NCI-H460 (cell line): ENCODE measurements around the gene BTAF1. TPM values are rescaled to one million over a fixed set of nuclear protein-coding genes. Genes with fewer than 3 reads are reported as not detected.

ENCODE experiments used
- DNase-seq: peaks from one replicate; pipeline ENCODE4 v3.0.0-alpha.2; 2016; ENCODE audit warnings: low read depth; ENCODE audit errors: extremely low read depth
- small RNA-seq, 2 experiments: library from RNA; depleted of rRNA; stranded (forward); fragments of <200 nt; gene quantifications; one replicate each; pipeline ENCODE3, GENCODE V24; 2014
- total RNA-seq: library from RNA; depleted of rRNA; stranded (reverse); fragments of >200 nt; shearing (Covaris generic); gene quantifications from 2 replicates; pipeline ENCODE4 v1.2.3, GENCODE V29; 2014; rRNA removed

BTAF1 gene
- total RNA-seq, 1 experiment from 2014 or later = 52.8 TPM

DNA sequence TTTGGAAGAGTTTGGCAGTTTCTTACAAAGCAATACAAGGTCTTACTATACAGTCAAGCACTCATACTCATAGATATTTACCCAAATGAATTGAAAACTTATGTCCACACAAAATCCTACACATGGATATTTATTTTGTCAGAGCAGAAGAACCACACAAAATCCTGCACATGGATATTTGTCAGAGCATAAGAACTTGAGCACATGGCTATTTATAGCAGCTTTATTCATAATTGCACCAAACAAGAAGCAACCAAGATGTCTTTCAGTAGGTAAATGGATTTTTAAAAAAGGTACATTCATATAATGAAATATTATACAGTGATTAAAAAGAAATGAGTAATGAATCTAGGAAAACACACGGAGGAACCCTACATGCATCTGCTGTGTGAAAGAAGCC, 115.4 kb downstream of the BTAF1 start:
- no peak for DNase-seq

DNA sequence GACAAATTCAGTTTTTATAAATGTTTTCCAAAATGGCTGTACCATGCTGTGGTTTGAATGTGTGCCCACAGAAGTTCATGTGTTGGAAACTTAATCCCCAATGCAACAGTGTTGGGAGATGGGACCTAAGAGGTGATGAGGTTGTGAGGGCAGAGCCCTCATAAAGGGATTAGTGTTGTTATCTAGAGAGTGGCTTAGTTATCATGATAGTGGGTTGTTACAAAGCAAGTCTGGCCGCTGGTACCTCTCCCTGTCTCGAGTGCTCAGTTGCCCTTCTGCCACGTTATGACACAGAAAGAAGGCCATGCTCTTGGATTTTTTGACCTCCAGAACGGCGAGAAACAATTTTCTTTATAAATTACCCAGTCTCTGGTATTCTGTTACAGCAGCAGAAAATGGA, 119.0 kb downstream of the BTAF1 start:
- DNase-seq = no peak

DNA sequence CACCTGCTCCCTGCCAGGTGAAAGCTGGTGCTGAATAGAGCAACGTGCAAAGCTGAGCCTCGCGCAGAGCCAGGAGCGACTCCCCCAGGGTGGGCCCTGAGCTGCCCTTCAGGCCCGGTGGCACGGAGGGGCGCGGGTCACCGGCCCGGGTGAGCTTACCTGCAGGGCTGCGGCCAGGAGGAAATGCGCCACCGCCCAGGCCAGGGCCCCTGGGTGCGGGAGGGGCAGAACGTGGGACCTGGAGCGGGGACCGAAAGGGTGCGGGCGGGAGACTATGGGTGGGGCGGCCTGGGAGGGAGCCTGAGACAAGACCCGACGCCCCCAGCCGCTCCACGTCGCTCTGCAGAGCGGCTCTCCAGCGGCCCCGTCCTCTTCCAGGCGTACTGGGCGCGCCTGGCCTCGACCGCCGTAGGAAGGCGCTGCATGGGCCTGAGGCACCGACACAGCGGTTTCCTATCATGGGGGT, 122.1 kb downstream of the BTAF1 start:
- no peak for DNase-seq

DNA sequence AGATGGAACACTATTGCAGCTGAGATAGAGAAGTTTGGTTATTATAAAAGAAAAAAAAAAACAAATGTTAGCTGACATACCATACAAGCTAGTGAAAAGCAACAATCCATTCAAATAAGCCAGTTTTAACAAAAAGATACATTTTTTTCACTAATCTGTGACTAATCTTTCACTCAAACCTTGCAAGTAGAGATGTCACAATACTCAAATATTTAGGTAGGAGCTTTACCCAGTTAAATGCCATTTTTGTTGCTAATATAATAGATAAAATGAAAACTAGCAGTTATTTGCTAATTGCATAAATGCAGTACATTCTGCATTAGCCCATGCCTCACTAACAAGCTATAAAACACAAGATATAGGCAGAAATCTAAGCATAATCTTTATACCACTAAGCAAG, 123.6 kb downstream of the BTAF1 start:
- no peak for DNase-seq

DNA sequence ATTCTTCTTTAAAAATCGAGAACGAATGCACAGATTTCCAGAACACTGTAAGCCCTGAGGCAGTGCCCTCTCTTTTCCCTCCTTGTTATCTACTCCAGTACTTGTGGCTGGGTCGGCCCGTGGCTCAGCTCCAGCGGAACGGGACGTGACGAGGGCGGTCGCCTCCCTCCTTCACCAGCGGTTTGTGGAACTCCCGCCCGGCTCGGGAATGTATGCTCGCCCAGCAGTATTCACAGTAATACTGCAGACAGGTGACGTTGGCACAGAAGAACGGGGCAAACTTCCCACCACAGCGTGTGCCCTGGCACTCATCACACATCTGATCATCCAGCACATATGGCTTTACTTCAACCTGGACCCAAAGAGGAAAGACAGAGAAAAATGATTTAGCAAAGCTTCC, 128.5 kb downstream of the BTAF1 start:
- no peak for DNase-seq

DNA sequence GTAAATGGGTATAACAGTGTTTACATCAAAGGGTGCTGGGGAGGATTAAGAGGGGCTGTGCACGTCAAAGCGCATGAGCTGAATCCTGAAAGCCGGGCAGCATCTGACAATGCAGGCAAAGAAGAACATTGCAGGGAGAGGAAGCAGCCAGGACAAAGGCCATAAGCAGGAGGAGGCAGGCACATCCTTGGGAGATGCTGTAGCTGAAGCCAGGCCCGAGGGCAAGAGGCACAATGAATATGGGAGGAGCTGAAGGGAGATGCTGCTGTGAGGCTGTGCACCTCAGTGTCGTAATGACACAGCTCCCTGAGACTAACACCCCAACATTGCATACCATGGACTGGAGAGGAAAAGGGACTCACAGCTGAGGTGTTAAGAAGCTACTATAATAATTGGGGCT, 129.2 kb downstream of the BTAF1 start:
- no peak for DNase-seq

DNA sequence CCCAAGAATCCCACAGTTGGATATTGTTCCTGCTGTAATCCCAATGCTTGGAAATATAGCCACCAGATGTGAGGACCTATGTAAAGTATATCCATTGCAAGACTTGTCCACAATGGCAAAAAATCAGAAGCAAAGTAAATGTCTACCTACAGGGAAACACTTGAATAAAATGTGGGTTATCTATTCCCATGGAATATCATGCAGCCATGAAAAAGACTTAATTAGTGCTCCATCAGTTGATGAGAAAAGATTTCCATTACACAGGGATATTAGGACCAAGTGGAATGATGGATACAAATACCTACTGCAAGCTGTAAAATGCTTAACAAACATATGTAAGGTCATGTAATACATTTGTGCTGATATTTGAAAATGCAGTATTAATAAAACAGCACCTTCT, 131.2 kb downstream of the BTAF1 start:
- no peak for DNase-seq

DNA sequence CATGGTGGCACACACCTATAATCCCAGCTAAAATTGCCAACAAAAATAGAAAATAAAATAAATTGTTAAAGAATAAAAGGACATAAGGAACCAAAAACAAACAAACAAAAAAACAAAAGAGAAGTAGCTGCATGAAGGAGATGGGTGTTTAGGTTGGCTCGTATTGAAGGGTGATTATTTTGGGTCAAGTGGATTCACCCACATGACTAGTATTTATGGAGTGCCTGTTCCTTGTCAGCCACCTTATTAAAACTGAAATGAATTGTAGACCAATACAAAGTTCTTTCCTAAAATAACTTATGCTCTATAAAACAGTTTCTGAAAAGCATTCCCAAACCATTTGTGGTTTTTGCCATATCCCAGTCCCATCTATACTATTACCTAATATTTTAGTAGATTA, 138.7 kb downstream of the BTAF1 start:
- no peak for DNase-seq

DNA sequence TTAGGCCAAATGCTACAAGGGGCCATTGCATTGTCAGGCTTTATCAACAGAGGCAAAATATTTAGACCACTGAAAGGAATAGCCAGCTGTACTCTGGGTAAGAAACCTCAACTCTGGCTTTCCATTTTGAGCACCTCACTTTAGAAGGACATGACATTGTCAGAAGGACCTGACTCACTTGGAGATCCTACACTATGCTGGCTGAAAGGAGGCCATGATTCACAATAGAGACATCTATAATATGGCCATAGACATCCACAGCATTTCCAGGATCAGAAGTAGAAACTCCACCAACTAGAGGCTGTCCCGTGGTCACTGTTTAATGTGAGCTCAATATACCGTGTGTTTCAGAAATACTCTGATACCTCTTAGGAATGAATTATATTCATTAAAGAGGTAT, 140.9 kb downstream of the BTAF1 start:
- no peak for DNase-seq

DNA sequence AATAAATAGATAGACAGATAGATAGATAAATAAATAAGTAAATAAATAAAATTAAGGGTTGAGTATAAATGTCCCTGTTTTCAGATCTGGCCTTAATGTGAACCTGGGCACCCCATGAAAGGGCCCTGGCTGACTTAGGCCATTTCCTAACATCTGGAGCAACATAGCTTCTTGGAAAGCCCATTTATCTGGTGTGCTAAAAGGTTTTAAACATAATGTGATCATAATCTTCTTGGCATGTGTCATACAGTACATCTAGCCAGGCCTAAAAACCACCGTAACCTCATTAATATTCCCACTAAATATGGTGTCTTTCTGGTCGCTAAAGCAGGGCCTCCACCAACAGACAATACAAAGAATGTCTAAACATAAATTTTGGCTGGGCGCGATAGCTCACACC, 142.8 kb downstream of the BTAF1 start:
- DNase-seq = no peak

DNA sequence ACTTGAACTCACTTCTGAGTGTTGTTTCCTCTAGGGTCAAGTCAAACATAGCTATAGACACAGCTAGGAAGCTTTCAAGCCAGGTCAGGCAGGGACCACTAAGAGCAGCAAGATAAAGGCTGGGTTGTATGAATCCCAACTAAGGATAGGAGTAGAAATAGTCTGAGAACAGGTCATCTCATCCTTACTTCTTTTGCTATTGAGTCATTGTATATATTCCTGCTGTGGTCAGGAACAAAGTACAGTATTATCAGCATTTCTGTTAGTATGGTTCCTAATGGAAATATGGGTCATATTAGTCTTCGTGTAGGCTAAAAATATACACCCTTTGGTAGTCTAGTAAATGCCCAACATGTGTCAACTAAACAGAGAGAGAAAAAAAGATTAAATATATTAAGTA, 145.3 kb downstream of the BTAF1 start:
- DNase-seq = no peak

DNA sequence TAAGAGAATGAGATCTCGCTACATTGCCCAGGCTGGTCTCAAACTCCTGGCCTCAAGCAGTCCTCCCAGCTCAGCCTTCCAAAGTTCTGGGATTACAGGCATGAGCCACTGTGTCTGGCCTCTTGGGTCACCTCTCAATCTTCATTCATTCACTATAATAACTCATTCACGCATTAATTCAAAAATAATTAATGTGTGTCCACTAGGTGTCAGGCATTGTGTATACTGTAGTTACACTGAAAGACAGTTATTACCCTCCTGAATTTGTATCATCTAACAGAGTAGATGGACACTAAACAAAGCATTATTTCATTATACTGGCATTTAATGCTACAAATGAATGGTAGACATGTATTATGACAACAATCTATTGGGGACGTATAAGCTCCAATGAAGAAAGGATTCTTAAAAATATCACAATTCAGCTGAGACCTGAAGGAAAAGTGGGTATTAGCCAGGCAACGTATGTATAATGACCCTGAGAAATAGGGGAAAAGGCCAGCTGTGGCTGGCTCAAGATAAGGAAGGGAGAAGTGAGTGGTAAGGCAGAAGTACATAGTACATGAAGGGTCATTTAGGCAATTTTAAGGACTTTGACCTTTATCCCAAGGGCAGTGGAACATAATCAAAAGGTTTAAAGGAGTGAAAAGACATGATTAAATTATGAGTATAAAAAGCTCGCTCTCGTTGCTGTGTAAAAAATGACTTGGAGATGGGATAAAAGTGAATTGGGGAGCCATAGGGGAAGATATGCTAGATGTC, 150.7 kb downstream of the BTAF1 start:
- DNase-seq = peak; percentile 3

DNA sequence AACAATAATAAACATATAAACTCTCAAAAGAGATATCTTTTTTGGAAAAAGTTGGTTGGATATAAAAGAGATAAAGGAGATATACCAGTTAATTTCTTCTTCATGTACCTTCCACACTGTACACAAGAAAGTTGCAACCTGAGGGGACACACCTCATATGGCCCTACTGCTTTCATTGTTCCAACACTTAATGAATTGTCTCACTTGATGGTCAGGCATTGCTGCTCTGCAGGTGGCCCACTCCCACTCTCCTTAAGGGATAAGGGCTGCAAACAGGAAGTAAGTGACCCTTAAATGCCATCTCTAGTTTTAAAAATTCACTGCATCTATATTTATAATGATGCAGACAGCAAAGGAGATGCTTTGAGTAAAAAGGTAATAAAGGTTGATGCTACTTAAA, 152.3 kb downstream of the BTAF1 start:
- no peak for DNase-seq

DNA sequence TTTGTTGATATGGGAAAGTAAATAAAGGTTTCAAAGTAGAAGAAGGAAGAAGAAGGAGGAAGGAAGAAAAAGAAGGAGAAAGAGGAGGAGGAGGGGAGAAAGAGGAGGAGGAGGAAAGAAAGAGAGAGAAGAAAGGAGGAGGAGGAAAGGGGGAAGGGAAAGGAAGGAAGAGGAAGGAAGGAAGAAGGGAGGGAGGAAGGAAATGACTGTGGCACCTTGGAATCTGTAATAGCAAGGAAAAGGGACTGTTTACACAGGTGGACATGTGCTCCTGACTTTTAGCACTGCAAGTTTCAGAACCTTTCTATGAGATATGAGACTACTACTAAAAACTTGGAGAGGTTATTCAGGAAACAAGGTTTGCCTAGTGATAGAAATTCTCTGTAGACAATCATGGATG, 153.2 kb downstream of the BTAF1 start:
- DNase-seq = no peak

DNA sequence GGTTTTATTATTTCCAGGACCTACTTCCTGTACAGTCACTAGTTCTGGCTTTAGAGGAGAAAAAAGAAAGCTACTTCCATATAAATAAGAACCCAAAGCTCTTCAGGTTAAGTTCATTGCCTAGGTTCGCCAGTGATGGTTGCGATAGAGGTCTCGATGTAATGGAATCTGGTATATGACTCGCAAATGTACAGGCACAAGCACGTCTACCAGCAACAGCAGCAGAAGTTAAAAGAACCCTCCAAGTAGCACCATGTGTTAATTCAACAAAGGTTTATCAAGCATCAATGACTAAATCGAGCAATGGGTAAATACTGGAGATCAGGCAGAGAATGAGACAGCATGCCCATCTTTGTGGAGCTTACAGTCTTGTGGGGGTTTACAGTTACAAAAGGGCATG, 155.4 kb downstream of the BTAF1 start:
- no peak for DNase-seq

Small RNA genes lying within 50 kb of the gene (small RNA-seq; reads per million reads assigned to genes)
- gene AL359198.2 (0 reads per million in 2 experiments), gene RF00402 (0 reads per million in 2 experiments)

Other genes with a start within 250 kb of the BTAF1 start
- 27.4 and 33.8 TPM in 2 replicates for gene TNKS2, start 125.3 kb upstream of the BTAF1 start, total RNA-seq
- gene FGFBP3, start 14.3 kb upstream of the BTAF1 start, total RNA-seq = 1.6 and 2.1 TPM in 2 replicates